Uterus (tissue), 4 donors: ENCODE data around the gene BOD1. TPM values are rescaled to one million over a fixed set of nuclear protein-coding genes. Genes with fewer than 3 reads are reported as not detected.

ENCODE experiments used
- DNase-seq, 2 donors: peaks; one replicate each; pipeline ENCODE4 v3.0.0-alpha.2; 2019 to 2020
- H3K27ac ChIP-seq, 2 donors: fragments of 200-600 bp; sonication (generic); 1 replicate in 1 of 2; 2 replicates in 1 of 2; pipeline ENCODE4 v1.5.1; 2016 to 2018
- H3K27me3 ChIP-seq, 2 donors: fragments of 200-600 bp; sonication (generic); one replicate each; pipeline ENCODE4 v1.5.1; 2018 to 2019; ENCODE audit warnings: control low read depth in 1 of 2
- H3K36me3 ChIP-seq, 2 donors: fragments of 200-600 bp; sonication (generic); one replicate each; pipeline ENCODE4 v1.5.1; 2019; ENCODE audit warnings: control low read depth in 1 of 2
- H3K4me1 ChIP-seq, 2 donors: fragments of 200-600 bp; sonication (generic); one replicate each; pipeline ENCODE4 v1.5.1; 2018 to 2019; ENCODE audit warnings: control low read depth in 1 of 2
- H3K4me3 ChIP-seq, 2 donors: fragments of 200-600 bp; sonication (generic); 1 replicate in 1 of 2; 2 replicates in 1 of 2; pipeline ENCODE4 v1.5.1; 2018 to 2019; ENCODE audit warnings: mild to moderate bottlenecking in 1 of 2
- H3K9me3 ChIP-seq, 2 donors: fragments of 200-600 bp; sonication (generic); one replicate each; pipeline ENCODE4 v1.5.1; 2019; ENCODE audit warnings: control low read depth in 1 of 2
- CTCF ChIP-seq, 4 experiments: fragments of 200-600 bp in 2 of 4; fragments of 450-650 bp in 2 of 4; sonication (generic) in 2 of 4; IDR thresholded peaks; one replicate each; pipeline ENCODE4 v1.5.1; 2016 to 2019; ENCODE audit warnings: antibody characterized with exemption in 4 of 4, mild to moderate bottlenecking in 2 of 4, moderate library complexity in 1 of 4
- POLR2A ChIP-seq, 2 donors: fragments of 450-650 bp; IDR thresholded peaks; one replicate each; pipeline ENCODE4 v1.6.1; 2016; ENCODE audit warnings: antibody characterized with exemption in 2 of 2, mild to moderate bottlenecking in 1 of 2, moderate library complexity in 1 of 2
- intact Hi-C: fragments of 100-400 bp; cut with DNase I; formaldehyde crosslinking; loops from one replicate; pipeline ENCODE4 v1.15.1; 2023; ENCODE audit warnings: low total_unique reads
- total RNA-seq, 4 donors: library from RNA; depleted of rRNA in 3 of 4; stranded (reverse); fragments of >200 nt in 3 of 4; gene quantifications; one replicate each; pipeline versions ENCODE4 v1.1.0 to v1.2.4, GENCODE V29; 2014 to 2023
- donor health status: DM: yes; HTN: yes; CAD: no.

Gene BOD1
- total RNA-seq, 4 donors from 2014 or later, result 48.2 to 64.8 (median 57.2) TPM

DNA sequence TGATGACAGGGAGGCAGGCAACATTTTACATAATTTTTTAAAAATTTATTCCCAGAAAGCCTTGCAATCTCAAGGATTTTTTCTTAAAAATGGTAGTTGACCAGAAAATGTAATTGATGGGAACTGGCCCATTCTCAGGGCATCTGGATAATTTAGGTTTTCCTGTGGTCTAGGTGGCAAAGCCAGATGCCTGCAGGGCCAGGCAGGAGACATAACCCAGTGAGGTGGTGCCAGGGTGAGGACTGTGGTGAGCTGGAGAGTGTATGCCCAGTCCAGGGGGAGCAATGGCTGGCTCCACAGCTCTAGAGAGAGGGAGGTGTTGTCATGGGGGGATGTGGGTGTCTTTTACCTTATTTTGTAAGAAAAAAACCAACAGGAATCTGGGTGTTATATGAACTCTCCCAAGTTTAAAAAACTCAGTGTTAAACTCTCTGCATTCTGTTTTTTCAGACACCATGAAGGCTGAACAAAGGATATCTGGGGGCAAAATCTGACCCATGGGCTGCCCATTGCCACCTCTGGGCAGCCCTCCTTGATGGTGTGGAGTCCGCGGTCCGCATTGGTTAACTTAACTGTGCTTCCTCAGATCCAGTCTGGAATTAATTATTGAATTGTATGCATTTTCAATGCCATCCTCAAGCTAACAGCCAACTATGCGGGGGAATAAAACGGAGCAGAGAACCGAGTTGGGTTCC, 43.9 kb downstream of the BOD1 start:
- TF ChIP-seq CTCF (IDR thresholded peaks at IDR 0.05) (no peak), POLR2A (IDR thresholded peaks at IDR 0.05) (no peak)
- no peak for DNase-seq
- Histone ChIP-seq H3K4me3 (no peak overlapping the region), H3K9me3 (peaks cover 0 to 4% of the 10 kb centered on the region in 2 donors), H3K27me3 (no peaks in the 10 kb centered on the region), H3K36me3 (no peaks in the 10 kb centered on the region), H3K4me1 (no peaks in the 10 kb centered on the region), H3K27ac (no peak overlapping the region)
- intact Hi-C loops, result no loop called here

GRCh38 chr5:173570321-173571090, 45.9 kb downstream of the BOD1 start:
- Histone ChIP-seq H3K36me3 (no peaks in the 10 kb centered on the region), H3K4me1 (no peaks in the 10 kb centered on the region), H3K27me3 (no peaks in the 10 kb centered on the region), H3K9me3 (peaks cover 0 to 4% of the 10 kb centered on the region in 2 donors), H3K4me3 (no peak overlapping the region), H3K27ac (no peak overlapping the region)
- TF ChIP-seq POLR2A (IDR thresholded peaks at IDR 0.05) (no peak), CTCF (IDR thresholded peaks at IDR 0.05) (no peak)
- intact Hi-C loops, result no loop called here
- no peak for DNase-seq

DNA sequence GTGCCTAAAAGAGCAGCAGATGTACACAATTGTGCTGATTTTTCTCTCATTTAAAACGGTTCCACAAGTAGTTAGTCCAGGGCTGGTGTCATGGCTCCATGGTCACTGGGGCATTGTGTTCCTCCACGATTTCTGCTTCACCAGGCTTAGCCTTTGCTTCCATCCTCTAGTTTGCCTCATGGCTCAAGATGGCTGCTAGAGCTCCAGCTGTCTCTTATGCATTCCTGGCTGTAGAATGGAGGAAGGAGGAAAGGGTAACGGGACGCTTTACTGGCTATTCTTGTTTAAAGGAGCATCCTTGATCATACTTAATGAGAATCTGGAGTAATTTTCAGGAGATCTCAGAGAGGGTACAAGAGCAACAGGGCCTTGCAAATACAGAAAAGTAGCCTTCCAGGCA, 47.7 kb downstream of the BOD1 start:
- peaks cover 0 to 4% of the 10 kb centered on the region in 2 donors for H3K9me3 ChIP-seq
- intact Hi-C loops, result no loop called here
- no peak overlapping the region for H3K4me3 ChIP-seq
- no peaks in the 10 kb centered on the region for H3K36me3 ChIP-seq
- no peak for TF ChIP-seq CTCF (IDR thresholded peaks at IDR 0.05)
- no peak for TF ChIP-seq POLR2A (IDR thresholded peaks at IDR 0.05)
- H3K27ac ChIP-seq, result no peak overlapping the region
- H3K4me1 ChIP-seq, result no peaks in the 10 kb centered on the region
- H3K27me3 ChIP-seq, result no peaks in the 10 kb centered on the region
- DNase-seq, result no peak

DNA sequence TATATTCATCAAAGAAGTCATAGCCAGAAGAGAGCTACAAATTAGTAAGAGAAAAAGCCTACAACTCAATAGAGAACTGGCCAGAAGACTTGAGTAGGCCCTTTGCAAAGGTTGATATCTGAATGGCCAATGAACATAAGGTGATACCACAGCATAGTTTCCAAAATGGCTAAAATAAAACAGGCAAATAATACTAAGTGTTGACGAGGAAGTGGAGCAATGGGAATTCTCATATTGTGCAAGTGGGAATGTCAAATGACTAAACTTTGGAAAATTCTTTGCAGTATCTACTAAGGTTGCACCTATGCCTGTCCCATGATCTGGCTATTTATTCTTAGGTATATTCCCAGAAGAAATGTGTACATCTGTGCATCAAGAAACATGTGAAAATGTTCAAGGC, 48.3 kb downstream of the BOD1 start:
- intact Hi-C loops, result no loop called here
- H3K36me3 ChIP-seq, result no peaks in the 10 kb centered on the region
- no peak overlapping the region for H3K27ac ChIP-seq
- H3K27me3 ChIP-seq, result no peaks in the 10 kb centered on the region
- H3K4me1 ChIP-seq, result no peaks in the 10 kb centered on the region
- no peak overlapping the region for H3K4me3 ChIP-seq
- peaks cover 0 to 4% of the 10 kb centered on the region in 2 donors for H3K9me3 ChIP-seq
- DNase-seq, result no peak
- no peak for TF ChIP-seq CTCF (IDR thresholded peaks at IDR 0.05)
- no peak for TF ChIP-seq POLR2A (IDR thresholded peaks at IDR 0.05)

- no peak overlapping the region for H3K4me3 ChIP-seq
- H3K27me3 ChIP-seq, result no peaks in the 10 kb centered on the region
- no peak overlapping the region for H3K27ac ChIP-seq
- no peaks in the 10 kb centered on the region for H3K36me3 ChIP-seq
- H3K4me1 ChIP-seq, result no peaks in the 10 kb centered on the region
- peaks cover 0 to 4% of the 10 kb centered on the region in 2 donors for H3K9me3 ChIP-seq
- DNase-seq, result no peak
- intact Hi-C loops, result no loop called here
- TF ChIP-seq POLR2A (IDR thresholded peaks at IDR 0.05), result no peak
- TF ChIP-seq CTCF (IDR thresholded peaks at IDR 0.05), result no peak
Measured at GRCh38 chr5:173567548-173567947, 48.9 kb downstream of the BOD1 start.
